ENCODE results near the gene AP2B1. TPM values are rescaled to one million over a fixed set of nuclear protein-coding genes. Genes with fewer than 3 reads are reported as not detected.

The AP2B1 gene
- total RNA-seq, 2 experiments from 2014 or later: 28.9 to 76.0 TPM

GRCh38 chr17:35728551-35728950 is 141.4 kb downstream of the AP2B1 start:
- Histone ChIP-seq H3K9me2 (ENCODE audit: insufficient read depth, low read length) (no peaks in the 10 kb centered on the region), H4K20me1 (ENCODE audit: insufficient read depth, low read length) (no peaks in the 10 kb centered on the region), H3K4me1 (ENCODE audit: insufficient read depth, low read length, poor library complexity, severe bottlenecking) (peaks cover 24% of the 10 kb centered on the region), H3K4me2 (ENCODE audit: low read length) (no peak overlapping the region), H3K4me3 (ENCODE audit: low read depth, low read length, poor library complexity, severe bottlenecking) (no peak overlapping the region), H3K36me3 (ENCODE audit: insufficient read depth, low read length) (peaks cover 27% of the 10 kb centered on the region; the same call in 1 of the 2 replicates), H2AFZ (ENCODE audit: low read length) (no peak overlapping the region), H3K9me3 (ENCODE audit: low read length) (no peaks in the 10 kb centered on the region), H3K79me2 (ENCODE audit: insufficient read depth, low read depth, low read length) (no peaks in the 10 kb centered on the region), H3K27ac (ENCODE audit: low read depth, low read length, poor library complexity, severe bottlenecking) (no peak overlapping the region)
- intact Hi-C loops (cut with micrococcal nuclease; ENCODE audit: unreplicated experiment): no loop called here
- BruUV-seq (replicated peaks): no TSS peak
- no peak for DNase-seq (ENCODE audit: low spot score)
- ChIA-PET CTCF (ENCODE audit: unreplicated experiment) (no interaction called here), POLR2A (no interaction called here)
- no peak for TF ChIP-seq CTCF (conservative IDR thresholded peaks at IDR 0.05; ENCODE audit: low read length)
- TF ChIP-seq EZH2phosphoT487 (IDR thresholded peaks at IDR 0.05; ENCODE audit: borderline replicate concordance, low read depth, low read length): no peak

GRCh38 chr17:35729405-35729833 is 142.3 kb downstream of the AP2B1 start:
- no TSS peak for BruUV-seq (replicated peaks)
- Histone ChIP-seq H3K4me1 (ENCODE audit: insufficient read depth, low read length, poor library complexity, severe bottlenecking) (peaks cover 24% of the 10 kb centered on the region), H3K9me3 (ENCODE audit: low read length) (no peaks in the 10 kb centered on the region), H3K27ac (ENCODE audit: low read depth, low read length, poor library complexity, severe bottlenecking) (no peak overlapping the region), H2AFZ (ENCODE audit: low read length) (no peak overlapping the region), H3K4me2 (ENCODE audit: low read length) (no peak overlapping the region), H3K79me2 (ENCODE audit: insufficient read depth, low read depth, low read length) (no peaks in the 10 kb centered on the region), H3K9me2 (ENCODE audit: insufficient read depth, low read length) (no peaks in the 10 kb centered on the region), H3K36me3 (ENCODE audit: insufficient read depth, low read length) (peaks cover 19% of the 10 kb centered on the region; the same call in 1 of the 2 replicates), H3K4me3 (ENCODE audit: low read depth, low read length, poor library complexity, severe bottlenecking) (no peak overlapping the region), H4K20me1 (ENCODE audit: insufficient read depth, low read length) (no peaks in the 10 kb centered on the region)
- intact Hi-C loops (cut with micrococcal nuclease; ENCODE audit: unreplicated experiment): no loop called here
- ChIA-PET POLR2A (no interaction called here), CTCF (ENCODE audit: unreplicated experiment) (no interaction called here)
- TF ChIP-seq CTCF (conservative IDR thresholded peaks at IDR 0.05; ENCODE audit: low read length): no peak
- no peak for TF ChIP-seq EZH2phosphoT487 (IDR thresholded peaks at IDR 0.05; ENCODE audit: borderline replicate concordance, low read depth, low read length)
- DNase-seq (ENCODE audit: low spot score): no peak

GRCh38 chr17:35730400-35731005 is 143.4 kb downstream of the AP2B1 start:
- intact Hi-C loops (cut with micrococcal nuclease; ENCODE audit: unreplicated experiment): no loop called here
- H3K36me3 ChIP-seq (ENCODE audit: insufficient read depth, low read length): peaks cover 9% of the 10 kb centered on the region; the same call in 1 of the 2 replicates
- no peak overlapping the region for H2AFZ ChIP-seq (ENCODE audit: low read length)
- ChIA-PET POLR2A (interaction anchor here (0.6 kb wide), 1 partner anchor 9 kb away, joined by 4 read pairs; no protein-coding TSS in a partner anchor), CTCF (ENCODE audit: unreplicated experiment) (no interaction called here)
- H3K4me1 ChIP-seq (ENCODE audit: insufficient read depth, low read length, poor library complexity, severe bottlenecking): peaks cover 24% of the 10 kb centered on the region
- H3K79me2 ChIP-seq (ENCODE audit: insufficient read depth, low read depth, low read length): no peaks in the 10 kb centered on the region
- no peak overlapping the region for H3K4me2 ChIP-seq (ENCODE audit: low read length)
- no peak overlapping the region for H3K4me3 ChIP-seq (ENCODE audit: low read depth, low read length, poor library complexity, severe bottlenecking)
- no TSS peak for BruUV-seq (replicated peaks)
- TF ChIP-seq CTCF (conservative IDR thresholded peaks at IDR 0.05; ENCODE audit: low read length): no peak
- TF ChIP-seq EZH2phosphoT487 (IDR thresholded peaks at IDR 0.05; ENCODE audit: borderline replicate concordance, low read depth, low read length): no peak
- no peak overlapping the region for H3K27ac ChIP-seq (ENCODE audit: low read depth, low read length, poor library complexity, severe bottlenecking)
- no peak for DNase-seq (ENCODE audit: low spot score)
- H4K20me1 ChIP-seq (ENCODE audit: insufficient read depth, low read length): no peaks in the 10 kb centered on the region
- H3K9me3 ChIP-seq (ENCODE audit: low read length): no peaks in the 10 kb centered on the region
- no peaks in the 10 kb centered on the region for H3K9me2 ChIP-seq (ENCODE audit: insufficient read depth, low read length)
